ENCODE data around the gene AP3D1. TPM values are rescaled to one million over a fixed set of nuclear protein-coding genes. Genes with fewer than 3 reads are reported as not detected.

AP3D1 gene
- total RNA-seq, 1 donor from 2014 or later, result 146 TPM

- TF ChIP-seq CTCF (conservative IDR thresholded peaks at IDR 0.05), result no peak
- peak overlapping the region; percentile 27 for H3K27ac Mint-ChIP-seq (ENCODE audit: unreplicated experiment)
- no peak for DNase-seq (ENCODE audit: low read depth, low spot score)
These were observed 2.8 kb downstream of the AP3D1 start for GRCh38 chr19:2148482-2149135.

GRCh38 chr19:2145831-2146241 lies 5.5 kb downstream of the AP3D1 start:
- peak overlapping the region; percentile 88 for H3K4me3 Mint-ChIP-seq
- no peaks in the 10 kb centered on the region for H3K27me3 Mint-ChIP-seq (ENCODE audit: low read depth)
- H3K36me3 Mint-ChIP-seq (ENCODE audit: low read depth), result no peaks in the 10 kb centered on the region
- H3K27ac Mint-ChIP-seq (ENCODE audit: unreplicated experiment), result peak overlapping the region; percentile 79
- no peak for DNase-seq (ENCODE audit: low read depth, low spot score)
- TF ChIP-seq CTCF (conservative IDR thresholded peaks at IDR 0.05), result no peak
- H3K9me3 Mint-ChIP-seq, result no peaks in the 10 kb centered on the region
- peaks cover 36% of the 10 kb centered on the region for H3K4me1 Mint-ChIP-seq

More at GRCh38 chr19:2148482-2149135, 2.8 kb downstream of the AP3D1 start:
- Mint-ChIP-seq H3K27me3 (ENCODE audit: low read depth) (no peaks in the 10 kb centered on the region), H3K36me3 (ENCODE audit: low read depth) (no peaks in the 10 kb centered on the region), H3K9me3 (no peaks in the 10 kb centered on the region), H3K4me1 (peaks cover 44% of the 10 kb centered on the region), H3K4me3 (peak overlapping the region; percentile 91)

- no peak for DNase-seq (ENCODE audit: low read depth, low spot score)
- Mint-ChIP-seq H3K27me3 (ENCODE audit: low read depth) (no peaks in the 10 kb centered on the region), H3K36me3 (ENCODE audit: low read depth) (no peaks in the 10 kb centered on the region), H3K9me3 (no peaks in the 10 kb centered on the region), H3K4me1 (peaks cover 28% of the 10 kb centered on the region), H3K4me3 (no peak overlapping the region), H3K27ac (ENCODE audit: unreplicated experiment) (no peak overlapping the region)
- TF ChIP-seq CTCF (conservative IDR thresholded peaks at IDR 0.05), result no peak
These were observed 7.2 kb downstream of the AP3D1 start for GRCh38 chr19:2144190-2144589.

GRCh38 chr19:2142173-2142829 lies 9.1 kb downstream of the AP3D1 start:
- Mint-ChIP-seq H3K4me3 (no peak overlapping the region), H3K36me3 (ENCODE audit: low read depth) (no peaks in the 10 kb centered on the region)

GRCh38 chr19:2140138-2140569 lies 11.2 kb downstream of the AP3D1 start:
- no peak for DNase-seq (ENCODE audit: low read depth, low spot score)
- no peak for TF ChIP-seq CTCF (conservative IDR thresholded peaks at IDR 0.05)
- peaks cover 3% of the 10 kb centered on the region for H3K36me3 Mint-ChIP-seq (ENCODE audit: low read depth)
- H3K4me1 Mint-ChIP-seq, result peaks cover 7% of the 10 kb centered on the region
- H3K27ac Mint-ChIP-seq (ENCODE audit: unreplicated experiment), result peak overlapping the region; percentile 86
- H3K27me3 Mint-ChIP-seq (ENCODE audit: low read depth), result no peaks in the 10 kb centered on the region
- no peak overlapping the region for H3K4me3 Mint-ChIP-seq
- H3K9me3 Mint-ChIP-seq, result no peaks in the 10 kb centered on the region

More at GRCh38 chr19:2142173-2142829, 9.1 kb downstream of the AP3D1 start:
- Mint-ChIP-seq H3K27ac (ENCODE audit: unreplicated experiment) (no peak overlapping the region), H3K4me1 (peaks cover 22% of the 10 kb centered on the region), H3K9me3 (no peaks in the 10 kb centered on the region), H3K27me3 (ENCODE audit: low read depth) (no peaks in the 10 kb centered on the region)
- TF ChIP-seq CTCF (conservative IDR thresholded peaks at IDR 0.05), result no peak
- no peak for DNase-seq (ENCODE audit: low read depth, low spot score)

Measured in neural crest cell (in vitro differentiated cells).